ENCODE data around the gene PARP15.
A peak's percentile ranks its signal among the peaks of the same experiment; 100 is the strongest.
"Not testable (repeated sequence)": the region's sequence is repeated elsewhere in the genome, so short reads cannot be mapped to it uniquely, and the experiment has no call there.

Gene PARP15

DNA sequence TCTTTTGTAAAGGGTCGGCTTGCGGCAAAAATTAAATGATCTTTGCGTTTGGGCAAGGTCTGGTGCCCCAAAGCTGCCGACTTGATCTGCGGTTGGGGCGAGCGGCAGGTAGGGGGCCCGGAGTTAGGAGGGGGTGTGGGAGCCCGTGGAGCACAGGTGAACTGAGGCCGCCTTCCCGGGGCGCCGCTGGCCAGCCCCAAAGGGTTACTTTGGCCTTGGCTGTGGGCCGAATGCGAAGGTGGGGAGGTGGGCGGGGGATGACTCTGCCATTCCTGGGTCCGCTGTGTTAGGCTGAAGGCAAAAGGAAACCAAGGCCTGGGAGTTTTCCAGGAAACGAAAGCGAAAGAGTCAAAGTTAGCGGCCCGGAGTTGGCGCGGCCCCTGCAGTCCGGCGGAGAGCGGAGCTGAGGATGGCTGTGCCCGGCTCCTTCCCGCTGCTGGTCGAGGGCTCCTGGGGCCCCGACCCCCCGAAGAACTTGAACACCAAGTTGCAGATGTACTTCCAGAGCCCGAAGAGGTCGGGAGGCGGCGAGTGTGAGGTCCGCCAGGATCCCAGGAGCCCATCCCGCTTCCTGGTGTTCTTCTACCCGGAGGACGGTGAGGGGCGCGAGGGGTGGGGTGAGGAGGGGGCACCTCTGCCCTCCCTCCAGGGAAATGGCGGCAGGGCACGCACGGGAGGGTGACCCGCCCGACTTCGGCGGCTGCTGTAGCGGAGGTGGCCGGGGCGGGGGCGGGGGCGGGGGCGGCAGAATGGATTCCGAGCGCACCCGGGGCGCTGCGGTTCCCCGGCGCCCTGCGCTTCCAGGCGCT is 103.2 kb downstream of the PARP15 start, which contains the start of gene PARP14:
Gene PARP14, plus strand, starts transcription at position 365 of the 809 bp plus-strand sequence. Its CDS starts 45 bp downstream, at position 410.
- peak within 1 kb of the TSS; percentile 82 for H3K4me3 ChIP-seq (ENCODE audit: low read depth, low read length)
- TF ChIP-seq, protein P1, sequence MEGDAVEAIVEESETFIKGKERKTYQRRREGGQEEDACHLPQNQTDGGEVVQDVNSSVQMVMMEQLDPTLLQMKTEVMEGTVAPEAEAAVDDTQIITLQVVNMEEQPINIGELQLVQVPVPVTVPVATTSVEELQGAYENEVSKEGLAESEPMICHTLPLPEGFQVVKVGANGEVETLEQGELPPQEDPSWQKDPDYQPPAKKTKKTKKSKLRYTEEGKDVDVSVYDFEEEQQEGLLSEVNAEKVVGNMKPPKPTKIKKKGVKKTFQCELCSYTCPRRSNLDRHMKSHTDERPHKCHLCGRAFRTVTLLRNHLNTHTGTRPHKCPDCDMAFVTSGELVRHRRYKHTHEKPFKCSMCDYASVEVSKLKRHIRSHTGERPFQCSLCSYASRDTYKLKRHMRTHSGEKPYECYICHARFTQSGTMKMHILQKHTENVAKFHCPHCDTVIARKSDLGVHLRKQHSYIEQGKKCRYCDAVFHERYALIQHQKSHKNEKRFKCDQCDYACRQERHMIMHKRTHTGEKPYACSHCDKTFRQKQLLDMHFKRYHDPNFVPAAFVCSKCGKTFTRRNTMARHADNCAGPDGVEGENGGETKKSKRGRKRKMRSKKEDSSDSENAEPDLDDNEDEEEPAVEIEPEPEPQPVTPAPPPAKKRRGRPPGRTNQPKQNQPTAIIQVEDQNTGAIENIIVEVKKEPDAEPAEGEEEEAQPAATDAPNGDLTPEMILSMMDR (IDR thresholded peaks at IDR 0.05; ENCODE audit: low read depth, low read length) = no peak

DNA sequence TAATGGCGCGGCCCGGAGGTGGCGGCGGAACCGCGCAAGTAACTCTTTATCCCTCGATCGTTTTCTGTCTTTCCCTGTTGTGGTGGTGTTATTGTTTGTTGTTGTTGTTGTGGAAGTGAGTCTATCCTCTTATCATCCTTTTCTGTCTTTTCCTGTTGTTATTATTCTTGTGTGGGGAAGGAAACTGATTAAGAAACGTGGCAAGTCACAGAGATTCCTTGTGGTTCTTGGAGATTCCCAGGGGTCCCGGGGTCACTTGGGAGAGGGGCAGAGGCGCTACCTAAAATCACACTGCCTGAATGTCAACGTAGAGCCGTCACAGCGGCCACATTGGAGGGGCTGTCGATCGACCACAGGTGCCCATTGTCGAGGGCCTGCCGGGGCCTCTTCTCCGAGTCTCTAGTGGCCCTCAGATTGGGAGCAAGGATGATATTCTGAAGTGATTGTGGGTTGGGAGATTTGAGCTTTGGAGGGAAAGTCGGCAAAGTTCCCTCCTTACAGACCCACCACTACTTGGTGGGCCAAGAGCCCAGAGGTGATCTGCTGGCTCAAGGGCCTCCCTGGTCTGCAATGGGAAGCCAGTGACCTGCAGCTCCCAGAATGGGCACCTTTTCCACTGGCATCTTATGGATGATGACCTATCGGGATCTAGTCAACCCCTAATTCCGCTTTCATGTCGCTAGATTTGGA is 104.0 kb downstream of the PARP15 start:
- TF ChIP-seq, protein P1 (IDR thresholded peaks at IDR 0.05; ENCODE audit: low read depth, low read length) = no peak
- H3K4me3 ChIP-seq (ENCODE audit: low read depth, low read length) = peak overlapping the region; percentile 82

DNA sequence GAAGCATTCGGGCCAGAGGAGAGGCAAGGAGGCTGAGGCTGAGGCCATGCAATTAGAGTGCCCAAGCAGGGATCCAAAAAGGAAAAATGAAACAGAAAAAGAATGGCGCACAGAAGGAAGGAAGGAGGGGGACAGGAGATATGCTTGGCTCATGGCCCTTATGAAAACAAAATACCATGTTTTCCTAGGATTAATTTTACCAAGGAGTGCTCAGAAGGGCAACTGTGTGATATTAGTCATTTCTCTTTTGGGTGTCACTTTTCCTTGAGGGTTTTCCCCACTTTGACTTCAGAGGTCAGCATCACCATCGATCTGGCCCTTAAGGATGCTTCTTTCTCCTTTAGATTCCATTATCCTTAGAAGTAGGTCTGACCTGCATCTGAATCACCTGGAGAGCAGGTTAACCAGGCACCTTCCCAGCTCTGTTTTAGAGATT is 104.5 kb downstream of the PARP15 start:
- TF ChIP-seq, protein P1 (IDR thresholded peaks at IDR 0.05; ENCODE audit: low read depth, low read length) = no peak

DNA sequence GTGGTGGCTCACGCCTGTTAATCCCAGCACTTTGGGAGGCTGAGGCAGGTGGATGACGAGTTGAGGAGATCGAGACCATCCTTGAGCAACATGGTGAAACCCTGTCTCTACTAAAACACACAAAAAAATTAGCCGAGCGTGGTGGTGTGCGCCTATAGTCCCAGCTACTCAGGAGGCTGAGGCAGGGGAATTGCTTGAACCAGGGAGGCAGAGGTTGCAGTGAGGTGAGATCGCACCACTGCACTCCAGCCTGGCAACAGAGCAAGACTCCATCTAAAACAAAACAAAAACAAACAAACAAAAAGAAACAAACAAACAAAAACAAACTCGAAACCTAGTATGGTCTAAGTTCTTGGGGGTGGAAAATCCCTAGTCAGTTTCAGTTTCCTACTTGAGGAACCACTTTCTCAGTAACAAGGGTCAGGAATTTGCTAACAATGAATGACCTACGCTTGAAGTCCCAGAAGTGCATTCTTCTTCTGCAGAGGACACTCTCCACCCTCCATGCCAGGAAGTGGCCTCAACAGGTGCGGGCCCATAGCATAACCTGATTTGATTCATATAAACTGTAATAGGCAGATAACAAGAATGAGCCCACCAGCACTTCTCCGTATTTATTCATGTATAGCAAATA is 105.4 kb downstream of the PARP15 start:
- H3K4me3 ChIP-seq (ENCODE audit: low read depth, low read length) = not testable (repeated sequence)

More for the DNA sequence above, 104.5 kb downstream of the PARP15 start:
- H3K4me3 ChIP-seq (ENCODE audit: low read depth, low read length) = peak overlapping the region; percentile 82

DNA sequence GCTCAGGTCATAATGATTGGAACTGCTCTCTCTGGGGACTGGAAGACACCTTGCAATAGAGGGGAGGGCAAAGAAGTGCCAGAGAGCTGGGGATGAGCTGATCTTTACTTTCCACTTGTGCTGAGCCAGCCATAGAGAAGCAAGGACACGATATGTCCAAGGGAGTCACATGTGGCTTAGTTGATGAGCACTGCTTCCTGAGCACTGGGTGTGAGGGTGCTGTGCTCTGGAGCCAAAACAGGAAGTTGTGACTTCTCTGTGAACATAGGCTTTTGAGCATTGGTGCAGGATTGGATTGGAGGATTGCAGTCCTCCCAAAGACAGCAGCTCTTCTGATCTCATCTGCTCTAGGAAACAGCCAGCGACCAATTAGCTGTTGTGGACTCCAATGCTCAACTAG is 109.8 kb downstream of the PARP15 start:
- H3K4me3 ChIP-seq (ENCODE audit: low read depth, low read length) = no peak overlapping the region
- TF ChIP-seq, protein P1 (IDR thresholded peaks at IDR 0.05; ENCODE audit: low read depth, low read length) = no peak
